Activated naive CD8-positive, alpha-beta T cell treated with anti-CD3 and anti-CD28 coated beads, Interleukin-2, amount 50 U/mL, for 24 hours (primary cell): ENCODE measurements around the gene ARHGAP44.
"Not testable (repeated sequence)": the region's sequence is repeated elsewhere in the genome, so short reads cannot be mapped to it uniquely, and the experiment has no call there.

Experiments used
- ATAC-seq: fragments of 150-1000 bp; cut with Tn5 transposase; one replicate; pipeline ENCODE4 v1.10.0; 2021
- DNase-seq: peaks from one replicate; pipeline ENCODE4 v3.0.0; 2021
- H3K27ac Mint-ChIP-seq: one replicate; pipeline ENCODE4 v1.8.0; 2021; ENCODE audit warnings: mild to moderate bottlenecking, mixed read lengths
- H3K27me3 Mint-ChIP-seq: one replicate; pipeline ENCODE4 v1.8.0; 2021; ENCODE audit warnings: mixed read lengths
- H3K36me3 Mint-ChIP-seq: one replicate; pipeline ENCODE4 v1.8.0; 2021; ENCODE audit warnings: low read depth, mixed read lengths
- H3K4me1 Mint-ChIP-seq: one replicate; pipeline ENCODE4 v1.8.0; 2021; ENCODE audit warnings: mixed read lengths
- H3K4me3 Mint-ChIP-seq: one replicate; pipeline ENCODE4 v1.8.0; 2021; ENCODE audit warnings: mild to moderate bottlenecking, moderate library complexity, mixed read lengths
- H3K9me3 Mint-ChIP-seq: one replicate; pipeline ENCODE4 v1.8.0; 2021; ENCODE audit warnings: mixed read lengths

The ARHGAP44 gene

DNA sequence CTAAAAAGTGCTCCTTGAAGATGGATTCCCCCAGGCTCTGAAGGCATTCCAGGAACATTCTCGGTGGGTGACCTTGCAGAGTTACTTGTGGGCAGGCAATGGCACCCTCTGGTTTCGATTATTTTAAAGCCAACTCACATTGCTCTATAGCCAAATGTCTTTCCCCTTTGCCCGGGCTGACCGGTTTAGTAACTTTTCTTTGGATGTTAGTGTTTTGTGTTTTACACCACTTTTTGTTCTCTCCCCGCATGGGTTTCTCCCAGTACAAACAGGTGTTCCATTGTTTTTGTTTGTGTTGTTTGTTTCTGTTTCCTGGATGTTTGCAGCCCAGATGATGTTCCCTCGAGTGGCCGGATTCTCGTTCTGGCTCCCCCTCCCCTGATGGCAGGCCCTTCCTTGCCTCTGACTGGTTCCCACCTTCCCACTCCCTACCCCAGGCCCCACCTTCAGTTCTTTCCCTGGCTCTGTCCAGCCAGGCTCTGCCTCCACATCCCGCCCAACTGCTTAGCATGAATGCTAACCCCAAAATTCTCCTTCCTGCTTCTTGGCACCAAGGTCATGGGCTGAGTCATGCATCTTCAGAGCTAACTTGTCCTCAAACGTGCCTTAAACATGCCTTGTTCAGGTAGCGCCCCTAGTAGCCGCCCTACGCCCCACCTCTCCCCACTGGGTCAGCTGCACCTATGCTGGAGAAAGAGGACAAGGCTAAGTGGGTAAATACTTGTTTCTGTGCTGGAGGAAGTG is 187.9 kb downstream of the ARHGAP44 start:
- Mint-ChIP-seq H3K27ac (no peak overlapping the region), H3K4me3 (no peak overlapping the region), H3K27me3 (peaks cover 19% of the 10 kb centered on the region), H3K36me3 (no peaks in the 10 kb centered on the region), H3K4me1 (no peaks in the 10 kb centered on the region), H3K9me3 (no peaks in the 10 kb centered on the region)
- ATAC-seq, result no peak
- DNase-seq, result no peak

DNA sequence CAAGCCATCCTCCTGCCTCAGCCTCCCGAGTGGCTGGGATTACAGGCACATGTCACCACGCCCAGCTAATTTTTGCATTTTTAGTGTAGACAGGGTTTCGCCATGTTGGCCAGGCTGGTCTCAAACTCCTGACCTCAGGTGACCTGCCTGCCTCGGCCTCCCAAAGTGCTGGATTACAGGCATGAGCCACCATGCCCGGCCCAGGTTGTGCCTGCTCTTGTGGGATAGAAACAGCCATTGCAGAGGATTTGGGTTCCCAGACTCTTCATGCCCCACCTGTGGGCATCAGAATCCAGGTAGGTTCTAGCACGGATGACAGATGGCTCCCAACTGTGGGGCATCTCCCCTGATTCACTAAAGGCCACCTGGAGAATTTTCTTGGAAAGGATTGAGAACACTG is 189.5 kb downstream of the ARHGAP44 start:
- not testable (repeated sequence) for H3K4me1 Mint-ChIP-seq, DNase-seq, H3K4me3 Mint-ChIP-seq, H3K36me3 Mint-ChIP-seq, ATAC-seq, H3K27ac Mint-ChIP-seq, H3K9me3 Mint-ChIP-seq
- peaks cover 13% of the 10 kb centered on the region for H3K27me3 Mint-ChIP-seq

DNA sequence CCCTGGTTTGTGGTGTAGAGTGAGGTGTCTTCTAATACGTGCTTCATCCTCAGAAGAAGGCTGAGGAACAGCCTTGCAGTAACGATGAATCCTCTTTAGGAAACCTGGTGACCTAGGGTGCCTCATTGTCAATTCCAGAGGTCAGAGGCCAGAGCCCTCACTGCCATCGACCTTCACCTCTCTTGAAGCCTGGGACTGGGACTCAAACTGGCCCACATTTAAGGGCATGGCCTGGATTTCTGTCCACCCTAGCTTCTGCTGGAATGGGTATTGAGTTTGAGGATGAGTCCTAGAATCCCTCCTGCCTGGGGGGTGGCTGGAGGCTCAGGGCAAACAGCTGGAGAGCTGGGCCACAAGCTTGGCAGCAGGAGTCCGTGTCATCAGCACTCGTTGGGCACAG is 189.9 kb downstream of the ARHGAP44 start:
- DNase-seq (no peak), ATAC-seq (no peak)
- H3K36me3 Mint-ChIP-seq, result no peaks in the 10 kb centered on the region
- no peak overlapping the region for H3K4me3 Mint-ChIP-seq
- no peak overlapping the region for H3K27ac Mint-ChIP-seq
- H3K4me1 Mint-ChIP-seq, result peaks cover 4% of the 10 kb centered on the region
- H3K27me3 Mint-ChIP-seq, result peaks cover 11% of the 10 kb centered on the region
- no peaks in the 10 kb centered on the region for H3K9me3 Mint-ChIP-seq

DNA sequence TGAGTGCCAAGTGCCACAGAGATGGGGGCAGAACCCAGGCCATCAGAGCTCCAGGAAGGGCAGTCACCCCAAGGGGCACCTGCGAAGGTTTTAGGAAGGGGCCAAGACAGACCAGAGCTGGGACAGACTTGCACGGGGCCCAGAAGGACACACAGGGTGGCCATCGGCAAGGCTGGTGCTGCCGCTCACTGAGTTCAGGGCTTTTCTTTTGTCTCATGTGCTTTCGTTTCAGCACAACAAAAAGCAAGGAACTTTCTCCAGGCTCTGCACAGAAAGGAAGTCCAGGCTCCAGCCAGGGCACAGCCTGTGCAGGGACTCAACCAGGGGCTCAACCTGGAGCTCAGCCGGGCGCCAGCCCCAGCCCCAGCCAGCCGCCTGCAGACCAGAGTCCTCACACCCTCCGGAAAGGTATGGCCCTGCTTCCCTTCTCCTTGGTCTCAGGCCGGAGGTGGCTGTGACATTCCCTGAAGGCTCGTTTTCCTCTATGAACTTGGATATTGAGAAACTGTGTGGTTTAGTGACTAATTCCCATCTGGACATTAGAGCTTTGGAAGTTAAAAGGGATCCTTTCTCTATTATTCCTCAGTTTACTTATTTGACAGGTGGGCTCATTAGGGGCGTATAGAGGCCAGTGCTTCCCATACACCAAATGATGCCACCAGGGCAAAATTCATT is 190.7 kb downstream of the ARHGAP44 start:
- ATAC-seq, result no peak
- H3K4me1 Mint-ChIP-seq, result peaks cover 4% of the 10 kb centered on the region

DNA sequence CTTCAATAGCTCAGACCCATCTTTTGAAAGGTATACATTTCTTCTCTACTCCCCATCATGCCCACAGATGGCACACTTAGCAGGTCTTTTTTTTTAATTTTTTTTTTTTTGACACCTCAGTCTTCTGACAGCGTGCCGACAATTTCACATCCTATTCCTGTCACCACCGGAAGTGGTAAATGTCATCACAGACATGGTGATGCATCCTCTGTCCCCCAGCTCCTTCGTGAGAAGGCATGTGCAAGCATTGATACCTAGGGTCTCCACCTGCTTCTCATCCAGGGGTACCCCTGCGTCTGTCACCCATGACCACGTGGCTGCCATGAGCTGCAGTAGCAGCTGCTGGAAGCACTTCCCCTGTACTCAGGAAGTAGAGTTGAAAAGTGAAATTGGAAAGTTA is 192.9 kb downstream of the ARHGAP44 start:
- DNase-seq (no peak), ATAC-seq (no peak)
- Mint-ChIP-seq H3K36me3 (no peaks in the 10 kb centered on the region), H3K27ac (no peak overlapping the region), H3K4me3 (no peak overlapping the region), H3K9me3 (no peaks in the 10 kb centered on the region), H3K27me3 (peaks cover 3% of the 10 kb centered on the region), H3K4me1 (peaks cover 4% of the 10 kb centered on the region)

More for the DNA sequence above, 190.7 kb downstream of the ARHGAP44 start:
- DNase-seq, result no peak
- Mint-ChIP-seq H3K4me3 (no peak overlapping the region), H3K27me3 (peaks cover 8% of the 10 kb centered on the region), H3K9me3 (no peaks in the 10 kb centered on the region), H3K36me3 (no peaks in the 10 kb centered on the region), H3K27ac (no peak overlapping the region)

DNA sequence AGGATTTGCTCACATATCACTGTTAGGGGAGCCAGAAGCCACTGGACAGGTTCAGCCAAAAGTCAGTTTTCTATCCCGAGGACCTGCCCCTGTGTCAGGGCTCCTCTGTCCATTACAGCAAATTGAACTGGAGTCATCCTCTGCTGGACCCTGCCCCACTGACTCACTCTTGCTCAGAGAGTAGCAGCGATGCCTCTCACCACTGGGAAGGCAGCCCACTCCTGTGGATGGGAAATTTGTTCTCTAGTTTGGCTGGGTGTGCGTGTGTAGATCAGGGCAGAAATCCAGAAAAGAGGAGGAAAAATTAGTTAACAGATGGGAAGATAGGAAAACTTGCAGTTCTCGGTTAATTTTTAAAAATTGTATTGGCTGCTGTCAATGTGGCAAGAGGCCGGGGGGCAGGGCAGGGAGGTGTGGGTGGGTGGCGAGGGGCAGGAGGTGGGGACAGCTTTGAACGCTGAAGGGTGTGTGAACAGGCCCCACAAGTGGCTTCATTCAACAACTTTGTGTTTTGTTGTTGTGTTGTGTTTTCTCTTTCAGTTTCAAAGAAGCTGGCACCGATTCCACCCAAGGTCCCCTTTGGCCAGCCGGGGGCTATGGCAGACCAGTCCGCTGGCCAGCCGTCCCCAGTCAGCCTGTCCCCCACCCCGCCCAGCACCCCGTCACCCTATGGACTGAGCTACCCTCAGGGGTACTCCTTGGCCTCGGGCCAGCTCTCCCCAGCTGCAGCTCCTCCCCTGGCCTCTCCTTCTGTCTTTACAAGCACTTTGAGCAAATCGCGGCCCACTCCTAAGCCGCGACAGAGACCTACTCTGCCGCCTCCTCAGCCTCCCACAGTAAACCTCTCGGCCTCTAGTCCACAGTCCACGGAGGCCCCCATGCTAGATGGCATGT is 194.9 kb downstream of the ARHGAP44 start:
- ATAC-seq (no peak), DNase-seq (no peak)
- no peak overlapping the region for H3K27ac Mint-ChIP-seq
- peaks cover 4% of the 10 kb centered on the region for H3K4me1 Mint-ChIP-seq
- H3K36me3 Mint-ChIP-seq, result peaks cover 1% of the 10 kb centered on the region
- no peak overlapping the region for H3K4me3 Mint-ChIP-seq
- no peaks in the 10 kb centered on the region for H3K9me3 Mint-ChIP-seq
- no peaks in the 10 kb centered on the region for H3K27me3 Mint-ChIP-seq

DNA sequence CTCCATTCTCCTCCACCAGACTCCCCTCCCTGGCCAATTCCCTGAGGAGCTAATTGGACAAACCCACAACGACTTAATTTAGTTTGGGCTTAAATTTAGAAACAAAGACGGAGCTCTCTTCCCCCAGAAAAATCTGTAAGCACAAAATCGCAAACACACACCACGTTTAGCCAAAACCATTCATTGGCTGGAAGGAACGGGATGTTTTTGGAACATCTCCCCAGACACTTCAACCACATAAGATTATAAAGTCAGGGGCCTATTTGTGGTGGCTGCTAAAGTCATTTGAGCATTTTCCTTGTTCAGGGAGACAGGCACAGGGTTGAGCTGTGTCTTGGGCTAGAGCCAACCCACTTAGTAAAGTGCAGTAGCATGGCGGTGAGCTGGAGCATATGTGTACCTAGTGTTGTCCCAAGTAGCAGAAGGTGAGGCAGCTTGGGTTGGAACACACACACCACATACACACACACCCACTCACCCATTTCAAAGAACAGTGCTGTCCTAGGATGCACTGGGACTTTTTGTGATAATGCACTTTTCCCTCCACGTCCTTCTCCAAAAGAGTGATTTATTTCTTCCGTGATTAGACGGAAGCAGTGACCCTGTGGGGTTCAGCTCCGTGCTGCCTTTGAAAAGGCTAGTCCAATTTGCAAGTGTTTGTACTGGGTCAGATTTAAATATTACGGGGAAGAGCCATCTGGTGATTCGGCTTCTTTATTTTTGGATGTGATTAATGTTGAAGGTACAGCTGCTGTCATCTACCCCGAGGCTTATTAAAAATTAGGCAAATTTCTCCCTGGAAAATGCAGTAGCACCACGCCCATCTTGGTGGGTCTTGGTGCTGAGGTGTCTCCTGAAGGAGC is 196.4 kb downstream of the ARHGAP44 start:
- Mint-ChIP-seq H3K4me3 (no peak overlapping the region), H3K9me3 (no peaks in the 10 kb centered on the region), H3K4me1 (peaks cover 4% of the 10 kb centered on the region), H3K36me3 (peaks cover 13% of the 10 kb centered on the region), H3K27me3 (no peaks in the 10 kb centered on the region), H3K27ac (no peak overlapping the region)
- no peak for ATAC-seq
- no peak for DNase-seq

DNA sequence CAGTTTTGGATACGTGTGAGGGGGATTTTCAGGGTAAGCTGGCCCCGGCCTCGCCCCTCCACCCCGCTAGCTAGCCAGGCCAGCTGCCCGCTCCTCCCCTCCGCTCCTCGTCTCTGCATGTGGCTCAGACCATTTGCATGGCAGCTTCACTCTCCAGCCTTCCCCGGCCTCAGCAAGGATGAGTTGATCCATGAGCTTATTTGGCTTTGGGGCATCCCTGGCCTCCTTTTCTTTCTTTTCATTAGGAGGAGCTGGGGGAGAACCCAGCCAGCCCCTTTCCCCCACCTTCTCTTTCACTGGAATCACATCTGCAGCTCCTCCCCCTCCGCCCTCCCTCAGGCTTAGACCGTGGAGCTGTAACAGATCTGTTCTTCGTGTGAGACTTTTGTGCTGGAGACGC is 197.8 kb downstream of the ARHGAP44 start:
- Mint-ChIP-seq H3K27me3 (no peaks in the 10 kb centered on the region), H3K9me3 (no peaks in the 10 kb centered on the region), H3K4me3 (no peak overlapping the region), H3K4me1 (peaks cover 4% of the 10 kb centered on the region), H3K27ac (no peak overlapping the region), H3K36me3 (peaks cover 26% of the 10 kb centered on the region)
- no peak for ATAC-seq
- no peak for DNase-seq

DNA sequence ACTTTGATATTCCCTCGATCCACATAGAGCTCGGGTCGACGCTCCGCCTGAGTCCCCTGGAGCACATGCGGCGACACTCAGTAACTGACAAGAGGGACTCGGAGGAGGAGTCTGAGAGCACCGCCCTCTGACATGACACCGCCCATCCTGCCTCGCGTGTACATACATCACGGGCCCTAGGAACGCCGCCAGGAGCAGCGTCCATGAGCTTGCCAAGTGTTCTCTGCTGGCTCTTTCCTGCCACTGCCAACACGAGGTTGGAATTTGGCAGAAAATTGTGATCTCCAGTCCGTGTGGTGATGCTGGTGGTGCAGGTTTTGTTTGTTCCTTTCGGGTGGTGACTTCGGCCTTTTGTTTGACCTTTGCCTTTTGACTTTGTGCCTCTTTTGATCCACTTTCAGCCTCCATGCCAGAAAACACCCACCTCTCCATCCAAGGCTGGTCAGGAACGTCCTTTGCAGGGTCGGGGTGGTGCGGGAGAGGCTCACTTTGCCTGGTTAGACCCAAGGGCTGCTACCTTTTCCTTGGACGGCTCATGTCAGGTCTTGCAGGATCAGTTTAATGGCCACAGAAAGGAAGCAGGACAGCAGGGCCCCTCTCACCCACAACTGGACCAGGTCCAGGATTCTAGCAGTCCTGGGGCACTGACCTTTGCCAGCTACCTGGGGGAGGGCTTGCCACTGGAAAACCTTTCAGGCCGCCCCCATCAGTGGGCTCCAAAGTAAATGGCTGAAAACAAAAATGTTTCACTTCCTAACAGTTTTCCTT is 200.9 kb downstream of the ARHGAP44 start:
- Mint-ChIP-seq H3K27me3 (no peaks in the 10 kb centered on the region), H3K9me3 (no peaks in the 10 kb centered on the region), H3K27ac (no peak overlapping the region), H3K4me1 (no peaks in the 10 kb centered on the region), H3K4me3 (no peak overlapping the region), H3K36me3 (peaks cover 44% of the 10 kb centered on the region)
- DNase-seq, result no peak
- no peak for ATAC-seq

DNA sequence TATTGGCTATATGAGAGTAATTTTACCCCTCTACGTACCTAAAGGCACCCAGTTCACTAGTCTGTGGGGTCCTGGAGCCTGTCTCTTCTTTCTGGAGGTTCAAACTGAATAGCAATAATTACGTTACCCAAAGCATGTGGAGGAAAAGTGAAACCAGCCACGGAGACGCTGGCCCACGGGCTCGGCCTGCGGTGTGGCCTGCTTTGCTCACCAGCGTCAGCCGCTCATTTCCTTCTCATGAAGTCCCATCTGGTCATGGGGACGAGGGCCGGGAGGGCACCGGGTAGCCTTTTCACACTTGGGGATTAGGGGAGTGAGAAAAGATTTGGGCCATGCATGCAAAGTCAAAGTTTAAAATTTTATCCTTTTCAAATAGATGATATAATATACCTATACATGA is 201.6 kb downstream of the ARHGAP44 start:
- DNase-seq (no peak), ATAC-seq (no peak)
- H3K27ac Mint-ChIP-seq, result no peak overlapping the region
- H3K4me1 Mint-ChIP-seq, result no peaks in the 10 kb centered on the region
- H3K4me3 Mint-ChIP-seq, result no peak overlapping the region
- no peaks in the 10 kb centered on the region for H3K9me3 Mint-ChIP-seq
- H3K36me3 Mint-ChIP-seq, result peaks cover 46% of the 10 kb centered on the region
- no peaks in the 10 kb centered on the region for H3K27me3 Mint-ChIP-seq

DNA sequence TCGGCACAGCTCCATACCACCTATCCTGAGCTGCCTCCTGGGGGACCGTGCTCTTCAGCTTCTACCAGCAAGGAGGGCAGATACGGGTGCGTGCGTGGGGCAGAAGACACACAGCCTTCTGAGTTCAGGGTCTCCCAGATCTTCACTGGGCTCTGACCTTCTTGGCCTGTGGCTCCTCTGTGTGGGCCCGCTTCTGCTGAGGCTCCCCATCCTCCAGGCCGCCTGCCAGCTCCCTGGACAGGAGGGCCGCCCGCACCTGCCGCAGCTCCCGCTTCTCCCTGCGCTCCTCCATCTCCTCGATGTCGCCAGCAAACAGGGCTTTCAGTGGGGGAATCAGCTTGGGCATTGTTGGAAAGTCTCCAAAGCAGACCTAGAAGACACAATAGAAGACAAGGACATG is 203.4 kb downstream of the ARHGAP44 start:
- peaks cover 51% of the 10 kb centered on the region for H3K36me3 Mint-ChIP-seq
- H3K4me1 Mint-ChIP-seq, result no peaks in the 10 kb centered on the region
- DNase-seq (no peak), ATAC-seq (no peak)
- H3K27me3 Mint-ChIP-seq, result no peaks in the 10 kb centered on the region
- no peaks in the 10 kb centered on the region for H3K9me3 Mint-ChIP-seq
- no peak overlapping the region for H3K27ac Mint-ChIP-seq
- no peak overlapping the region for H3K4me3 Mint-ChIP-seq

DNA sequence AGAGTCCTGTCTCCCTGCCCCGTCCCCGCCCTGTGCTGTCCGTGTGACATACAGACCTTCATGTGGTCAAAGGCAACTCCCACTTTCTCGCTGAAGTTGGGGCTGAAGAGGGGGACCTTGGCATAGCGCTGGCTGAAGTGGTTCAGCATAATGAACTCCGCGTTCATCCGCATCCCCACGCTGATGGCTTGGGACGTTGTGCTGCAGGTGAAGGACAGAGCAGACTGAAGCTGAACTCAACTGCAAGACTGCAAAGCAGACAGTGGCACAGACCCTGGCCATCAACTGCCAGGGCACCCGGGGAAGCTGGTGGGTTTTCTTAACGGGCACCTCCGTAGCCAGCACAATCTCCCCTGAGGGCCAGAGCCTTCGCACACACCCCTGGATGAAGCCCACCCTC is 204.3 kb downstream of the ARHGAP44 start:
- H3K27ac Mint-ChIP-seq, result no peak overlapping the region
- H3K4me1 Mint-ChIP-seq, result no peaks in the 10 kb centered on the region
- DNase-seq (no peak), ATAC-seq (no peak)
- no peaks in the 10 kb centered on the region for H3K9me3 Mint-ChIP-seq
- H3K36me3 Mint-ChIP-seq, result peaks cover 57% of the 10 kb centered on the region
- H3K27me3 Mint-ChIP-seq, result no peaks in the 10 kb centered on the region
- no peak overlapping the region for H3K4me3 Mint-ChIP-seq

DNA sequence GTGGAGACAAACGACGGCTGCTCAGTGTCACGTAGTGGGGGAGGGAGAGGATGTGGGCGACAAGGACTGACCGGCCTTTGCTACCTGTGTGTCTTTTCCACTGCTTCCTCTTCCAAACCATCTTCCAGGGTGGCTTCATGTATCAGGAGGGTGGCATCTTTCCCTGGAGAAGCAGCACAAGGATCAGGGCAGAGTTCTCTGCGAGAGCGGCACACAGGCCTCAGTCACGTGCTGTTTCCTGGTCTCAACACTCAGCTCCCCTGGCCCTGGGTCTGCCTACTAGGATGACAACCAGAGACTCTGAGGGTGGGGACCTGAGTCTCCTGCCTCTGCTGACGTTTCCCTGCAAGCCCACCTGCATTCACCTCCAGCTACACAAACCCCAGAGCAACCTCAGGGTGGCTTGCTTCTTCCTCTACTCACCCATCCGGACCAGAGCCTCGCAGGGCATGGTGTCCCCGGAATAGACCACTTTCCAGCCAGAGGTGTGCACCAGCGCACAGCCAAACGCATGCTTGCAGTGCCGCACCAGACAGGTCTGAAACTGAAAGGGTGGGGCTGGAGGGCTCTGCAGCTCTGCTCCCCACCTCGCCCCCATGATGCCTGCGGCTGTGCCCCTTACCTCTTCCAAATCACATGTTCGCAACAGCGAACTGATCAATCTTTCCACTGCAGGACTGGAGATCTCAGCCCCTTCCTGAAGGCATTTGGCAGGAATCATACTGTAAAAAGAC is 205.2 kb downstream of the ARHGAP44 start:
- H3K9me3 Mint-ChIP-seq, result no peaks in the 10 kb centered on the region
- H3K27ac Mint-ChIP-seq, result no peak overlapping the region
- H3K4me1 Mint-ChIP-seq, result no peaks in the 10 kb centered on the region
- DNase-seq (no peak), ATAC-seq (no peak)
- no peaks in the 10 kb centered on the region for H3K27me3 Mint-ChIP-seq
- H3K4me3 Mint-ChIP-seq, result no peak overlapping the region
- H3K36me3 Mint-ChIP-seq, result peaks cover 56% of the 10 kb centered on the region
